ENCODE data around the gene SNRNP40. TPM values are rescaled to one million over a fixed set of nuclear protein-coding genes. Genes with fewer than 3 reads are reported as not detected.
A peak's percentile ranks its signal among the peaks of the same experiment; 100 is the strongest.

SNRNP40 gene
- total and polyA plus RNA-seq, 2 experiments from 2014 or later, result 46.9 to 59.1 TPM

- no peak overlapping the region for H3K4me2 ChIP-seq
- TF ChIP-seq EZH2 (IDR thresholded peaks at IDR 0.05; ENCODE audit: borderline replicate concordance) (no peak), EZH2phosphoT487 (IDR thresholded peaks at IDR 0.05; ENCODE audit: low read depth, severe bottlenecking, unreplicated experiment) (no peak)
- TF ChIP-seq, protein P1, sequence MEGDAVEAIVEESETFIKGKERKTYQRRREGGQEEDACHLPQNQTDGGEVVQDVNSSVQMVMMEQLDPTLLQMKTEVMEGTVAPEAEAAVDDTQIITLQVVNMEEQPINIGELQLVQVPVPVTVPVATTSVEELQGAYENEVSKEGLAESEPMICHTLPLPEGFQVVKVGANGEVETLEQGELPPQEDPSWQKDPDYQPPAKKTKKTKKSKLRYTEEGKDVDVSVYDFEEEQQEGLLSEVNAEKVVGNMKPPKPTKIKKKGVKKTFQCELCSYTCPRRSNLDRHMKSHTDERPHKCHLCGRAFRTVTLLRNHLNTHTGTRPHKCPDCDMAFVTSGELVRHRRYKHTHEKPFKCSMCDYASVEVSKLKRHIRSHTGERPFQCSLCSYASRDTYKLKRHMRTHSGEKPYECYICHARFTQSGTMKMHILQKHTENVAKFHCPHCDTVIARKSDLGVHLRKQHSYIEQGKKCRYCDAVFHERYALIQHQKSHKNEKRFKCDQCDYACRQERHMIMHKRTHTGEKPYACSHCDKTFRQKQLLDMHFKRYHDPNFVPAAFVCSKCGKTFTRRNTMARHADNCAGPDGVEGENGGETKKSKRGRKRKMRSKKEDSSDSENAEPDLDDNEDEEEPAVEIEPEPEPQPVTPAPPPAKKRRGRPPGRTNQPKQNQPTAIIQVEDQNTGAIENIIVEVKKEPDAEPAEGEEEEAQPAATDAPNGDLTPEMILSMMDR (IDR thresholded peaks at IDR 0.05; ENCODE audit: poor library complexity), result no peak
- H3K27ac ChIP-seq, result no peak overlapping the region
- no peaks in the 10 kb centered on the region for H3K79me2 ChIP-seq
- no peak overlapping the region for H3K4me3 ChIP-seq
- no peaks in the 10 kb centered on the region for H3K27me3 ChIP-seq
- H3K9me3 ChIP-seq (ENCODE audit: low read depth), result no peaks in the 10 kb centered on the region
- no peaks in the 10 kb centered on the region for H4K20me1 ChIP-seq (ENCODE audit: insufficient read depth, poor library complexity, severe bottlenecking)
- no peaks in the 10 kb centered on the region for H3K9me2 ChIP-seq (replicated peaks; ENCODE audit: insufficient read depth)
- H2AFZ ChIP-seq, result no peak overlapping the region
- 67% methylated on average over 10 of the region's 10 CpGs for WGBS (ENCODE audit: low lambda C conversion rate, missing lambda C conversion rate)
- DNase-seq (ENCODE audit: low spot score), result no peak
- H3K4me1 ChIP-seq (ENCODE audit: insufficient read depth), result no peaks in the 10 kb centered on the region
- no peaks in the 10 kb centered on the region for H3K36me3 ChIP-seq (replicated peaks; ENCODE audit: insufficient read depth, low read depth)
Measured at GRCh38 chr1:31336687-31337467, 40.3 kb upstream of the SNRNP40 start.

DNA sequence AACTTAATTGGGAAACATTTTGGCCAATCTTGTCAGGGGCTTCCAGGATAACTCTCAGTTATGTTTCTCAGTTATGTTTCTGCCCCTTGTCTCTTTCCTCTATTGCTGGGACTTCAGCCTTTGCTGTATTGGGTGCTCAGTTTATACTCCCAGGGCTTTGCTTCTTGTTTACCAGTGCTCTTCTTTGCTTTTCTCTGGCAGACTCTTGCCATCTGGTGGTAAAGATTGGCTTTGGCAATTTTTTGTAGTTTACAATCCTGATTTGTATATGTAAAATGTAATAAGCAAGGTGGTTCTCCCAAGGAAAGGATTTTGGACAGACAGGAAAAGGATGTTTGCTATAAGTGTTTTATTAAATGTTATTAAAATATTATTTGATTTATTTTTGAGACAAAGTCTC, 38.4 kb upstream of the SNRNP40 start:
- DNase-seq (ENCODE audit: low spot score), result peak; percentile 44
- Histone ChIP-seq H2AFZ (no peak overlapping the region), H3K4me3 (no peak overlapping the region), H3K9me2 (replicated peaks; ENCODE audit: insufficient read depth) (no peaks in the 10 kb centered on the region), H3K79me2 (no peaks in the 10 kb centered on the region), H3K4me1 (ENCODE audit: insufficient read depth) (no peaks in the 10 kb centered on the region), H3K4me2 (no peak overlapping the region), H3K9me3 (ENCODE audit: low read depth) (no peaks in the 10 kb centered on the region), H3K27ac (no peak overlapping the region), H3K27me3 (no peaks in the 10 kb centered on the region), H4K20me1 (ENCODE audit: insufficient read depth, poor library complexity, severe bottlenecking) (no peaks in the 10 kb centered on the region), H3K36me3 (replicated peaks; ENCODE audit: insufficient read depth, low read depth) (no peaks in the 10 kb centered on the region)
- TF ChIP-seq EZH2 (IDR thresholded peaks at IDR 0.05; ENCODE audit: borderline replicate concordance), result no peak
- TF ChIP-seq, protein P1 (IDR thresholded peaks at IDR 0.05; ENCODE audit: poor library complexity), result peak; percentile 69
- no peak for TF ChIP-seq EZH2phosphoT487 (IDR thresholded peaks at IDR 0.05; ENCODE audit: low read depth, severe bottlenecking, unreplicated experiment)

- Histone ChIP-seq H3K9me2 (replicated peaks; ENCODE audit: insufficient read depth) (no peaks in the 10 kb centered on the region), H3K4me3 (no peak overlapping the region), H3K36me3 (replicated peaks; ENCODE audit: insufficient read depth, low read depth) (no peaks in the 10 kb centered on the region), H4K20me1 (ENCODE audit: insufficient read depth, poor library complexity, severe bottlenecking) (no peaks in the 10 kb centered on the region), H3K4me2 (no peak overlapping the region), H3K9me3 (ENCODE audit: low read depth) (no peaks in the 10 kb centered on the region), H3K27me3 (no peaks in the 10 kb centered on the region), H3K27ac (no peak overlapping the region), H3K4me1 (ENCODE audit: insufficient read depth) (no peaks in the 10 kb centered on the region), H3K79me2 (no peaks in the 10 kb centered on the region), H2AFZ (no peak overlapping the region)
- DNase-seq (ENCODE audit: low spot score), result no peak
- TF ChIP-seq EZH2phosphoT487 (IDR thresholded peaks at IDR 0.05; ENCODE audit: low read depth, severe bottlenecking, unreplicated experiment) (no peak), EZH2 (IDR thresholded peaks at IDR 0.05; ENCODE audit: borderline replicate concordance) (no peak)
- TF ChIP-seq, protein P1 (IDR thresholded peaks at IDR 0.05; ENCODE audit: poor library complexity), result no peak
- 83% methylated on average over 3 of the region's 3 CpGs for WGBS (ENCODE audit: low lambda C conversion rate, missing lambda C conversion rate)
Measured at GRCh38 chr1:31327381-31327780, 30.8 kb upstream of the SNRNP40 start.
